HUES64 (cell line): Measurements from ENCODE around the gene CDKN2A.

ENCODE experiments used
- H3K27ac ChIP-seq: 2 replicates; pipeline ENCODE4 v1.7.0; 2013; ENCODE audit warnings: low read depth, low read length, inconsistent platforms
- H3K27me3 ChIP-seq: 2 replicates; pipeline ENCODE4 v1.6.1; 2013; ENCODE audit warnings: mild to moderate bottlenecking, low read length; ENCODE audit not compliant: insufficient read depth
- H3K36me3 ChIP-seq: 2 replicates; pipeline ENCODE4 v1.6.1; 2013; ENCODE audit warnings: mild to moderate bottlenecking, low read length; ENCODE audit not compliant: insufficient read depth
- H3K4me1 ChIP-seq: 2 replicates; pipeline ENCODE4 v1.6.1; 2013; ENCODE audit warnings: mild to moderate bottlenecking, low read length, moderate library complexity; ENCODE audit not compliant: insufficient read depth
- H3K4me3 ChIP-seq: 2 replicates; pipeline ENCODE4 v1.5.1; 2013; ENCODE audit warnings: mild to moderate bottlenecking, low read length, moderate library complexity
- H3K9ac ChIP-seq: 2 replicates; pipeline ENCODE4 v1.6.1; 2013; ENCODE audit warnings: mild to moderate bottlenecking, low read depth, low read length
- H3K9me3 ChIP-seq: 2 replicates; pipeline ENCODE4 v1.6.1; 2013; ENCODE audit warnings: low read depth, low read length; ENCODE audit not compliant: insufficient read depth
- WGBS: fragments of 150-250, 120-280 bp; methylation state at CpG from one replicate; pipeline ENCODE4 v1.1.7; 2013; ENCODE audit warnings: missing lambda C conversion rate; 5-methylcytosine and 5-hydroxymethylcytosine counted together

Gene CDKN2A

DNA sequence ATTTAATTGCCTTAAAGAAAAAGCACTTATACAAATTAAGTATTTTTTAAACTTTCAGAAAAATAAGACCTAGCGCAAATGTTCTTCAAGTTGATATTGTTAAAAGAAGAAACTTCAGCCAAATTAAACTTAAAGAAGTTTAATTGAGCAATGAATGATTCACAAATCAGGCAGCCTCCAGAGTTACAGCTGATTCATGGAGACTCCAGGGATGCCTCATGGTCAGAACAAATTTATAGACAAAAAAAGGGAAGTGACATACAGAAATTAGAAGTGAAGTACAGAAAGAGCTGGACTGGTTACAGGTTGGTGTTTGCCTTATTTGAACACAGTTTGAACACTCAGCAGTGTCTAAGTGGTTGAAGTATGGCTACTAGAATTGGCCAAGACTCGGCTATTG lies 60.3 kb downstream of the CDKN2A start:
- H3K27me3 ChIP-seq = no peaks in the 10 kb centered on the region
- H3K36me3 ChIP-seq = no peaks in the 10 kb centered on the region
- H3K4me3 ChIP-seq = no peak overlapping the region
- no peak overlapping the region for H3K9ac ChIP-seq
- no peak overlapping the region for H3K27ac ChIP-seq
- WGBS = 98% methylated on average over 2 of the region's 2 CpGs
- H3K9me3 ChIP-seq = no peaks in the 10 kb centered on the region
- H3K4me1 ChIP-seq = peaks cover 29% of the 10 kb centered on the region

DNA sequence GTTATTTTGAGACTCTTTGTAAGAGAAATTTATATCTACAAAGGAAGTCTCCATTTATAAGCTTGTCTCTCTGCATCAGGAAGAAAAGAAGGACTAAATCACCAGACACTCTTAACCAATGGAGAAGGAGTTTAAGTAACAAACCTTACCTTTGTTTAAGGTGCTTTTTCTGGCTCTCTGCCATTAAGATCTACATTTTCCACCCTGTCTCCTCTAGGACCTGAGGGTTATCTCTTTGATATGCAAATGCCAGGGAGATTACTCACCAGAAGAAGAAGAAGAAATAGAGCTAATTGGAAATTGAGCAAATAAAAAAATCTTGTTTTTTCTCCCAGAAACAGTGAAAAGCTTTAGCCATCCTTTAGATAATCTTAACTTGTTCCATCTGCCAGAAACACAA lies 60.9 kb downstream of the CDKN2A start:
- peak overlapping the region; percentile 50; the same call in 1 of the 2 replicates for H3K27ac ChIP-seq
- H3K27me3 ChIP-seq = no peaks in the 10 kb centered on the region
- H3K4me3 ChIP-seq = no peak overlapping the region
- no peaks in the 10 kb centered on the region for H3K36me3 ChIP-seq
- H3K4me1 ChIP-seq = peaks cover 29% of the 10 kb centered on the region
- H3K9ac ChIP-seq = no peak overlapping the region
- no peaks in the 10 kb centered on the region for H3K9me3 ChIP-seq

DNA sequence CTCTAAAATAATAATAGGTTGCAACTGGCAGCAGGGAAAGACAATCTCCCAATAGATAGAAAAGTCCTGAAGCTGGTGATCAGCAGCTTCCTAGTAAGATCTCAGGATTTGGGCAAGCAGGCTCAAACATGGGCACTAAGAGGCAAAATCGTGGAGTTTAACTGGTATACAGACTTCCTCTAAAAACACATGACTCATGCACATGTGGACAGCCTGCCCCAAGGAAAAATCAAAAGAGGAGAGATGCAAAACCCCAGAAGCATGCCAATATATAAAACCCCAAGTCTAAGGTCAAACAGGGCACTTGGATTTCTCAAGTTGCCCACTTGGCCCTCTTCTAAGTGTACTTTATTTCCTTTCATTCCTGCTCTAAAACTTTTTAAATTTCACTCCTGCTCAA lies 62.8 kb downstream of the CDKN2A start:
- no peaks in the 10 kb centered on the region for H3K9me3 ChIP-seq
- H3K27ac ChIP-seq = no peak overlapping the region
- WGBS = 93% methylated on average over 1 of the region's 1 CpG

GRCh38 chr9:21927752-21928151 lies 66.4 kb downstream of the CDKN2A start:
- Histone ChIP-seq H3K27ac (no peak overlapping the region), H3K9ac (no peak overlapping the region), H3K4me1 (peaks cover 5% of the 10 kb centered on the region)

More for the DNA sequence above, 62.8 kb downstream of the CDKN2A start:
- H3K27me3 ChIP-seq = no peaks in the 10 kb centered on the region
- peaks cover 29% of the 10 kb centered on the region for H3K4me1 ChIP-seq
- H3K4me3 ChIP-seq = no peak overlapping the region
- H3K36me3 ChIP-seq = no peaks in the 10 kb centered on the region
- no peak overlapping the region for H3K9ac ChIP-seq

GRCh38 chr9:21923694-21924093 lies 70.5 kb downstream of the CDKN2A start:
- H3K27me3 ChIP-seq = no peaks in the 10 kb centered on the region
- no peak overlapping the region for H3K4me3 ChIP-seq
- H3K36me3 ChIP-seq = no peaks in the 10 kb centered on the region
- H3K27ac ChIP-seq = no peak overlapping the region
- peaks cover 6% of the 10 kb centered on the region; the same call in 1 of the 2 replicates for H3K4me1 ChIP-seq
- no peaks in the 10 kb centered on the region for H3K9me3 ChIP-seq
- no peak overlapping the region for H3K9ac ChIP-seq
- 93% methylated on average over 1 of the region's 1 CpG for WGBS

More at GRCh38 chr9:21927752-21928151, 66.4 kb downstream of the CDKN2A start:
- no peaks in the 10 kb centered on the region for H3K36me3 ChIP-seq
- no peak overlapping the region for H3K4me3 ChIP-seq
- H3K27me3 ChIP-seq = no peaks in the 10 kb centered on the region
- no peaks in the 10 kb centered on the region for H3K9me3 ChIP-seq

GRCh38 chr9:21919377-21920362 lies 74.5 kb downstream of the CDKN2A start:
- no peak overlapping the region for H3K9ac ChIP-seq
- H3K36me3 ChIP-seq = no peaks in the 10 kb centered on the region
- no peaks in the 10 kb centered on the region for H3K9me3 ChIP-seq
- H3K4me3 ChIP-seq = no peak overlapping the region
- WGBS = 79% methylated on average over 3 of the region's 4 CpGs
- H3K27me3 ChIP-seq = no peaks in the 10 kb centered on the region
- H3K4me1 ChIP-seq = peaks cover 6% of the 10 kb centered on the region; the same call in 1 of the 2 replicates
- H3K27ac ChIP-seq = no peak overlapping the region
